GM12873 (cell line): Measurements from ENCODE around the gene AFF1.

Experiments
- CTCF ChIP-seq: IDR thresholded peaks from 2 replicates; pipeline ENCODE4 v1.5.1; 2012; ENCODE audit warnings: low read depth, mild to moderate bottlenecking, moderate library complexity, low read length, control low read depth; ENCODE audit not compliant: insufficient read depth; ENCODE audit errors: missing control alignments

AFF1 gene

GRCh38 chr4:87117051-87117731 lies 182.4 kb downstream of the AFF1 start:
- no peak for TF ChIP-seq CTCF

GRCh38 chr4:87117732-87118075 lies 182.9 kb downstream of the AFF1 start:
- TF ChIP-seq CTCF: no peak

GRCh38 chr4:87118421-87118820 lies 183.6 kb downstream of the AFF1 start:
- no peak for TF ChIP-seq CTCF

- no peak for TF ChIP-seq CTCF
These were observed 184.0 kb downstream of the AFF1 start for GRCh38 chr4:87118826-87119225.

GRCh38 chr4:87120010-87120409 lies 185.2 kb downstream of the AFF1 start:
- TF ChIP-seq CTCF: no peak

- TF ChIP-seq CTCF: no peak
These were observed 185.8 kb downstream of the AFF1 start for GRCh38 chr4:87120411-87121162.

- TF ChIP-seq CTCF: no peak
These were observed 186.7 kb downstream of the AFF1 start for GRCh38 chr4:87121341-87122065.
